Sigmoid colon (tissue), 4 donors: ENCODE data around the gene IER2.

Source experiments
- CTCF ChIP-seq, 4 experiments: fragments of 450-650 bp in 3 of 4; fragments of 200-600 bp in 1 of 4; IDR thresholded peaks; one replicate each; pipeline ENCODE4 v1.5.1; 2016 to 2019; ENCODE audit warnings: antibody characterized with exemption in 4 of 4, mild to moderate bottlenecking in 3 of 4, moderate library complexity in 2 of 4
- POLR2AphosphoS5 ChIP-seq, 4 donors: sonication (generic); formaldehyde crosslinking; IDR thresholded peaks; one replicate each; pipeline ENCODE4 v1.6.1; 2017; ENCODE audit warnings: antibody characterized with exemption in 4 of 4

- TF ChIP-seq CTCF (IDR thresholded peaks at IDR 0.05) (no peak), POLR2AphosphoS5 (IDR thresholded peaks at IDR 0.05) (no peak)
Observed at GRCh38 chr19:13122275-13122878, 27.8 kb upstream of the IER2 start.
